Body of pancreas (tissue), 4 donors: ENCODE data around the gene FCHSD2.

Experiments used
- POLR2A ChIP-seq, 3 donors: fragments of 450-650 bp; IDR thresholded peaks; one replicate each; pipeline ENCODE4 v1.6.1; 2016; ENCODE audit warnings: antibody characterized with exemption in 3 of 3, mild to moderate bottlenecking in 2 of 3
- TF ChIP-seq, protein P1 (sequence below), 7 experiments: fragments of 450-650 bp in 4 of 7; fragments of 200-600 bp in 3 of 7; sonication (generic) in 3 of 7; IDR thresholded peaks; one replicate each; pipeline ENCODE4 v1.5.1; 2016 to 2019; ENCODE audit warnings: antibody characterized with exemption in 7 of 7

DNA sequence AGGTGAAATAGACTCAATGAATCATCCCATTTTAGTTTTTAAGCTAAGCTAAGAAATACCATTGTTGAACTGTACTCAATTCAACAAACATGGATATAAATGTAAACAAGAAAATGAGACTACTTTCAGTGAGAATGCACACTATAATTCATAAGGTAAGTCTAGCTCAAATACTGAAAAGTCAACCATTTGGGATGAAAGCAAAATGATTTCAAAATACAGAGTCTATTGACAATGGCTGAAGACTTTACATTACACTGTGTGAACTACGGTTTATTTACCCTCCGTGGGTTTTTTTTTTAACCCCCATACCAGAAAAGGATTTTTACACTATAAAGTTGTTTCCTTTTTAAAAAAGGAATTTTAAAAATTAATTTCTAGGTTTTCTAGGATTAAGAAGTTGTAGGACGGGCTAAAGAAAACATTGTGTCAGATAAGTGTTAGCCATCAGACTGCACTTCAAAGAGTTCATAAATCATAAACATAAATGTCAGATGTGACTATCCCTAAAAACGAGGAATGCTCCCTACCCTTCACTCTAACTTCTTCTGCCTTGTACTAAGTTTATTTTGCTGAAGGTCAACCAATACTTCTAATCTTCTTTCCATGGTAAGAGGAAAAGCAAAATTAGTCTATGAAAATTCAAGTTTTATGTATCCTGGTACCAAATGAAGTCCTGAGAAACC is 83.0 kb downstream of the FCHSD2 start:
- TF ChIP-seq, protein P1, sequence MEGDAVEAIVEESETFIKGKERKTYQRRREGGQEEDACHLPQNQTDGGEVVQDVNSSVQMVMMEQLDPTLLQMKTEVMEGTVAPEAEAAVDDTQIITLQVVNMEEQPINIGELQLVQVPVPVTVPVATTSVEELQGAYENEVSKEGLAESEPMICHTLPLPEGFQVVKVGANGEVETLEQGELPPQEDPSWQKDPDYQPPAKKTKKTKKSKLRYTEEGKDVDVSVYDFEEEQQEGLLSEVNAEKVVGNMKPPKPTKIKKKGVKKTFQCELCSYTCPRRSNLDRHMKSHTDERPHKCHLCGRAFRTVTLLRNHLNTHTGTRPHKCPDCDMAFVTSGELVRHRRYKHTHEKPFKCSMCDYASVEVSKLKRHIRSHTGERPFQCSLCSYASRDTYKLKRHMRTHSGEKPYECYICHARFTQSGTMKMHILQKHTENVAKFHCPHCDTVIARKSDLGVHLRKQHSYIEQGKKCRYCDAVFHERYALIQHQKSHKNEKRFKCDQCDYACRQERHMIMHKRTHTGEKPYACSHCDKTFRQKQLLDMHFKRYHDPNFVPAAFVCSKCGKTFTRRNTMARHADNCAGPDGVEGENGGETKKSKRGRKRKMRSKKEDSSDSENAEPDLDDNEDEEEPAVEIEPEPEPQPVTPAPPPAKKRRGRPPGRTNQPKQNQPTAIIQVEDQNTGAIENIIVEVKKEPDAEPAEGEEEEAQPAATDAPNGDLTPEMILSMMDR (IDR thresholded peaks at IDR 0.05): no peak
- no peak for TF ChIP-seq POLR2A (IDR thresholded peaks at IDR 0.05)
